K562 (cell line): Measurements from ENCODE around the gene SOBP. TPM values are rescaled to one million over a fixed set of nuclear protein-coding genes. Genes with fewer than 3 reads are reported as not detected.

Source experiments
- ATAC-seq: fragments of 200-7000 bp; cut with Tn5 transposase; 3 replicates; pipeline ENCODE4 v1.9.1; 2020; ENCODE audit warnings: moderate library complexity
- BruUV-seq: library from RNA; stranded (reverse); fragments of 400-500 nt; replicated peaks from 2 replicates; lab custom pipeline; 2021; lab: Mats Ljungman, UMichigan
- CTCF ChIA-PET: fragments of 300-600 bp; formaldehyde crosslinking; extraction: SDS; loops from one replicate; lab custom pipeline; 2021; ENCODE audit warnings: low intra/inter-chr PET ratio; lab: Yijun Ruan, JAX
- POLR2A ChIA-PET: fragments of 300-600, 350-650 bp; sonication (Branson Sonifier 250); formaldehyde crosslinking; extraction: SDS; loops from one replicate; lab custom pipeline; 2021; ENCODE audit warnings: antibody characterized with exemption, inconsistent platforms; lab: Yijun Ruan, JAX
- DNase-seq, 4 experiments: peaks; one replicate each; pipeline versions ENCODE4 v3.0.0 to v3.0.0-alpha.2; 2011 to 2018; ENCODE audit warnings: low spot score in 3 of 4, mixed read lengths in 3 of 4; ENCODE audit errors: extremely low read depth in 1 of 4
- FAIRE-seq: peaks from 2 replicates; lab custom pipeline; 2011; peaks lifted over from hg19 to GRCh38; lab: Jason Lieb, UNC
- H2AFZ ChIP-seq: 2 replicates; pipeline ENCODE4 v1.6.0; 2011; ENCODE audit warnings: low read depth, low read length, control low read depth, inconsistent platforms
- H3K27ac ChIP-seq: fragments of 200-600 bp; 3 replicates; pipeline ENCODE4 v1.8.0; 2011; ENCODE audit warnings: low read depth, mild to moderate bottlenecking, control low read depth, inconsistent platforms, low read length, moderate library complexity, mixed read lengths; ENCODE audit errors: extremely low read depth
- H3K27me3 ChIP-seq, 2 experiments: fragments of 300-600 bp in 1 of 2; 2 replicates in 1 of 2; 3 replicates in 1 of 2; pipeline versions ENCODE4 v1.6.0 to v1.8.0; 2011; ENCODE audit warnings: inconsistent platforms in 2 of 2, low read length in 2 of 2, mild to moderate bottlenecking in 1 of 2, mixed read lengths in 1 of 2, moderate library complexity in 1 of 2; ENCODE audit not compliant: control insufficient read depth in 2 of 2, insufficient read depth in 2 of 2
- H3K36me3 ChIP-seq: fragments of 300-600 bp; 3 replicates; pipeline ENCODE4 v1.8.0; 2011; ENCODE audit warnings: mild to moderate bottlenecking, low read length, inconsistent platforms; ENCODE audit not compliant: control insufficient read depth, insufficient read depth
- H3K4me1 ChIP-seq, 2 experiments: fragments of 200-600 bp in 1 of 2; replicated peaks in 1 of 2; 2 replicates in 1 of 2; 3 replicates in 1 of 2; pipeline versions ENCODE4 v1.5.1 to v1.8.0; 2011; ENCODE audit warnings: inconsistent platforms in 2 of 2, low read length in 2 of 2, mild to moderate bottlenecking in 1 of 2, mixed read lengths in 1 of 2, moderate library complexity in 1 of 2; ENCODE audit not compliant: control insufficient read depth in 2 of 2, insufficient read depth in 2 of 2
- H3K4me2 ChIP-seq: 2 replicates; pipeline ENCODE4 v1.6.1; 2011; ENCODE audit warnings: low read length, control low read depth, inconsistent platforms, mixed read lengths; ENCODE audit not compliant: insufficient read depth
- H3K4me3 ChIP-seq: fragments of 200-600 bp; sonication (generic), shearing (Covaris generic); 2 replicates; pipeline ENCODE4 v1.5.1; 2016; ENCODE audit warnings: control low read depth, inconsistent platforms
- H3K79me2 ChIP-seq: fragments of 200-600 bp; 3 replicates; pipeline ENCODE4 v1.8.0; 2011; ENCODE audit warnings: low read length, inconsistent platforms; ENCODE audit not compliant: control insufficient read depth, insufficient read depth
- H3K9ac ChIP-seq, 2 experiments: 2 replicates each; pipeline versions ENCODE4 v1.6.0 to v1.6.1; 2011; ENCODE audit warnings: low read depth in 2 of 2, low read length in 2 of 2, control low read depth in 1 of 2, inconsistent platforms in 1 of 2, mild to moderate bottlenecking in 1 of 2, mixed read lengths in 1 of 2; ENCODE audit not compliant: insufficient read depth in 1 of 2
- H3K9me1 ChIP-seq: one replicate; pipeline ENCODE4 v1.6.0; 2011; ENCODE audit warnings: inconsistent platforms, mild to moderate bottlenecking, low read length, moderate library complexity; ENCODE audit not compliant: control insufficient read depth, insufficient read depth
- H3K9me3 ChIP-seq: replicated peaks from 2 replicates; pipeline ENCODE4 v1.5.1; 2011; ENCODE audit warnings: low read depth, low read length, inconsistent platforms; ENCODE audit not compliant: control insufficient read depth, insufficient read depth
- H4K20me1 ChIP-seq: replicated peaks from 2 replicates; pipeline ENCODE4 v1.6.1; 2011; ENCODE audit warnings: low read length, inconsistent platforms, mixed read lengths; ENCODE audit not compliant: control insufficient read depth, insufficient read depth
- EGR1 ChIP-seq: fragments of 450-650 bp; conservative IDR thresholded peaks from 2 replicates; pipeline ENCODE4 v1.6.1; 2017; ENCODE audit warnings: mild to moderate bottlenecking
- PHTF2 ChIP-seq: fragments of 250-450 bp; sonication (Bioruptor Pico); IDR thresholded peaks from 2 replicates; pipeline ENCODE4 v1.5.0; 2021; ENCODE audit warnings: mild to moderate bottlenecking
- POLR2B ChIP-seq: fragments of 450-650 bp; IDR thresholded peaks from 2 replicates; pipeline ENCODE4 v1.6.1; 2018; ENCODE audit warnings: low read depth; ENCODE audit not compliant: partially characterized antibody
- RFX1 ChIP-seq: fragments of 450-650 bp; IDR thresholded peaks from 2 replicates; pipeline ENCODE4 v1.6.1; 2016; ENCODE audit warnings: mild to moderate bottlenecking, moderate library complexity
- SUPT5H ChIP-seq: fragments of 450-650 bp; IDR thresholded peaks from 2 replicates; pipeline ENCODE4 v1.6.1; 2016
- TCF3 ChIP-seq: sonication (generic); formaldehyde crosslinking; IDR thresholded peaks from 2 replicates; pipeline ENCODE4 v1.4.0; 2020; ENCODE audit warnings: mild to moderate bottlenecking, missing genetic modification reagents
- YBX1 ChIP-seq: fragments of 450-650 bp; IDR thresholded peaks from 2 replicates; pipeline ENCODE4 v1.7.1; 2016; ENCODE audit warnings: mild to moderate bottlenecking
- ZC3H8 ChIP-seq: fragments of 450-650 bp; IDR thresholded peaks from 2 replicates; pipeline ENCODE4 v1.6.1; 2017
- ZKSCAN1 ChIP-seq: fragments of 150-350 bp; IDR thresholded peaks from 2 replicates; pipeline ENCODE4 v1.6.1; 2016; ENCODE audit warnings: low read depth, low read length
- ZNF764 ChIP-seq: fragments of 250-450 bp; sonication (Bioruptor Pico); IDR thresholded peaks from 2 replicates; pipeline ENCODE4 v1.4.0; 2020; ENCODE audit warnings: low read depth, mild to moderate bottlenecking, moderate library complexity
- WGBS: fragments of 100-300 bp; shearing (Covaris generic); methylation state at CpG from one replicate; pipeline ENCODE4 v1.1.6; 2016; ENCODE audit warnings: low coverage, mixed read lengths; ENCODE audit not compliant: insufficient coverage; ENCODE audit errors: missing lambda C conversion rate; 5-methylcytosine and 5-hydroxymethylcytosine counted together
- in situ Hi-C: fragments of 300-500 bp; cut with MboI; formaldehyde crosslinking; loops from 4 replicates; pipeline ENCODE4 v1.15.0; 2018; ENCODE audit warnings: inconsistent platforms, mixed read lengths
- intact Hi-C: fragments of 100-400 bp; cut with micrococcal nuclease; formaldehyde crosslinking; loops from 2 replicates; pipeline ENCODE4 v1.14.2; 2022
- polyA plus RNA-seq, 8 experiments: library from polyadenylated mRNA; depleted of rRNA in 4 of 8; stranded (reverse) in 5 of 8; unstranded in 3 of 8; fragments of >200 nt; fragmentation: Nextera tagmentation in 2 of 8; fragmentation: Illumina TruSeq in 1 of 8; extraction: Ambion mirVana in 2 of 8; extraction: Trizol in 1 of 8; gene quantifications; 2 replicates each; pipeline versions ENCODE4 v1.2.1 to v1.2.3, GENCODE V29; 2011 to 2014; ENCODE audit warnings: inconsistent platforms in 1 of 8, missing spikeins in 1 of 8
- total RNA-seq, 7 experiments: library from RNA; depleted of rRNA in 6 of 7; stranded (reverse); fragments of >200 nt in 6 of 7; fragmentation: Illumina TruSeq in 2 of 7; extraction: Trizol in 2 of 7; gene quantifications; 2 replicates each; pipeline versions ENCODE4 v1.2.1 to v1.2.3, GENCODE V29; 2011 to 2021; ENCODE audit warnings: low replicate concordance in 1 of 7
- TF ChIP-seq, protein P1 (sequence below): fragments of 450-650 bp; IDR thresholded peaks from 2 replicates; pipeline ENCODE4 v1.6.1; 2014; ENCODE audit warnings: low read depth, mild to moderate bottlenecking, moderate library complexity, borderline replicate concordance
- TF ChIP-seq, protein P2 (sequence below), 2 experiments: fragments of 450-650 bp in 1 of 2; IDR thresholded peaks; 2 replicates each; pipeline ENCODE4 v1.6.1; 2011 to 2017; ENCODE audit warnings: low read depth in 2 of 2, antibody characterized with exemption in 1 of 2, borderline replicate concordance in 1 of 2, low read length in 1 of 2, mild to moderate bottlenecking in 1 of 2, mixed read lengths in 1 of 2; ENCODE audit not compliant: control insufficient read depth in 1 of 2
- TF ChIP-seq, protein P3 (sequence below): fragments of 200-800 bp; sonication (Bioruptor generic); IDR thresholded peaks from 2 replicates; pipeline ENCODE4 v1.6.1; 2016; ENCODE audit warnings: missing genetic modification characterization, missing compliant biosample characterization

SOBP gene
- total and polyA plus RNA-seq, 9 of the 15 experiments (the other 6 are each of a cell fraction or from before 2014, with no cell fraction given) = 0.16 TPM; not detected in 8

DNA sequence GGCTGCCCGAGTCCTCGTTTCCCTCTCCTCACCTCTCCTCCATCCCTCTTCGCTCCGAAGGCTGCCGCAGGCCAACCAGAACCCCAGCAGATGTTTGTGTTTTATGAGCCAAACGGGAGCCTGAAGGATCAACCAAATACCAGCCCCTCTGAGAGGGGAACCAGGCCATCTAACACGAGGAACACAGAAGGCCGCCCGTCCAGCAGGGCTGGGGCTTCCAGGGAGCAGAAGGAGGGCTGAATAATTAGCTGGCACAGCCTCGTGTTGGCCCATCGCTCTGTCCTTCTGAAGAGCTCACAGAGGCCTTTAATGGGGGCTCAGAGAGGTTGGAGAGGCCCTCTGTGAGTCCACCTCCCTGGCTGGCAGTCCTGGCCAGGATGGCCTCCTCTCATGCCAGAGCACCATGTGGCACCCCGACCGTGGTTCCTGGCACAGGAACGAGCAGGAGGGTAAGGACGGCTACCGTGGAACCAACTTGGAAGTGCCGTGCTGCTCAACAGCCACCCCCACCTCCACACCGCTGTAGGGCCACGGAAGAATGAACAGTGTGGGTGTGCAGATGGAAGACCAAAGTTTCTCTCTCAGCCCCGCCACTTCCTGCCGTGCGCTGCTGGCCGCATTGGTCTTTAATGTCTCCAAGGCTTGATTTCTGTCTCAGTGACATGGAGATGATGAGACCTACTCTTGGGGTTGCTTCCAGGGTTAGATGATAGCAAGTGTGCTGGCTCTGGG lies 179.0 kb downstream of the SOBP start:
- intact Hi-C loops = no loop called here
- H3K9me3 ChIP-seq = no peaks in the 10 kb centered on the region
- H3K27me3 ChIP-seq = peaks cover 50 to 71% of the 10 kb centered on the region in 2 experiments
- ChIA-PET CTCF (no interaction called here), POLR2A (interaction anchor here (1.2 kb wide), 1 partner anchor 11 kb away, joined by 7 read pairs; no protein-coding TSS in a partner anchor)
- H3K4me1 ChIP-seq = no peaks in the 10 kb centered on the region
- no peak overlapping the region for H2AFZ ChIP-seq
- BruUV-seq = no TSS peak
- H3K79me2 ChIP-seq = no peaks in the 10 kb centered on the region
- H3K4me3 ChIP-seq = no peak overlapping the region
- no peak overlapping the region for H3K4me2 ChIP-seq
- H3K9me1 ChIP-seq = no peaks in the 10 kb centered on the region
- H3K9ac ChIP-seq = no peak overlapping the region
- FAIRE-seq (no peak), ATAC-seq (no peak), DNase-seq (no peak)
- in situ Hi-C loops = no loop called here
- no peaks in the 10 kb centered on the region for H3K36me3 ChIP-seq
- WGBS = 4% methylated on average over 21 of the region's 23 CpGs
- H4K20me1 ChIP-seq = no peaks in the 10 kb centered on the region
- H3K27ac ChIP-seq = no peak overlapping the region
- TF ChIP-seq PHTF2 (no peak), TCF3 (no peak), ZKSCAN1 (no peak), RFX1 (no peak), POLR2B (no peak), ZNF764 (CRISPR knock-in tag) (no peak), EGR1 (no peak), YBX1 (no peak), SUPT5H (no peak), ZC3H8 (no peak)
- TF ChIP-seq, protein P1, sequence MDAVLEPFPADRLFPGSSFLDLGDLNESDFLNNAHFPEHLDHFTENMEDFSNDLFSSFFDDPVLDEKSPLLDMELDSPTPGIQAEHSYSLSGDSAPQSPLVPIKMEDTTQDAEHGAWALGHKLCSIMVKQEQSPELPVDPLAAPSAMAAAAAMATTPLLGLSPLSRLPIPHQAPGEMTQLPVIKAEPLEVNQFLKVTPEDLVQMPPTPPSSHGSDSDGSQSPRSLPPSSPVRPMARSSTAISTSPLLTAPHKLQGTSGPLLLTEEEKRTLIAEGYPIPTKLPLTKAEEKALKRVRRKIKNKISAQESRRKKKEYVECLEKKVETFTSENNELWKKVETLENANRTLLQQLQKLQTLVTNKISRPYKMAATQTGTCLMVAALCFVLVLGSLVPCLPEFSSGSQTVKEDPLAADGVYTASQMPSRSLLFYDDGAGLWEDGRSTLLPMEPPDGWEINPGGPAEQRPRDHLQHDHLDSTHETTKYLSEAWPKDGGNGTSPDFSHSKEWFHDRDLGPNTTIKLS = no peak
- TF ChIP-seq, protein P2, sequence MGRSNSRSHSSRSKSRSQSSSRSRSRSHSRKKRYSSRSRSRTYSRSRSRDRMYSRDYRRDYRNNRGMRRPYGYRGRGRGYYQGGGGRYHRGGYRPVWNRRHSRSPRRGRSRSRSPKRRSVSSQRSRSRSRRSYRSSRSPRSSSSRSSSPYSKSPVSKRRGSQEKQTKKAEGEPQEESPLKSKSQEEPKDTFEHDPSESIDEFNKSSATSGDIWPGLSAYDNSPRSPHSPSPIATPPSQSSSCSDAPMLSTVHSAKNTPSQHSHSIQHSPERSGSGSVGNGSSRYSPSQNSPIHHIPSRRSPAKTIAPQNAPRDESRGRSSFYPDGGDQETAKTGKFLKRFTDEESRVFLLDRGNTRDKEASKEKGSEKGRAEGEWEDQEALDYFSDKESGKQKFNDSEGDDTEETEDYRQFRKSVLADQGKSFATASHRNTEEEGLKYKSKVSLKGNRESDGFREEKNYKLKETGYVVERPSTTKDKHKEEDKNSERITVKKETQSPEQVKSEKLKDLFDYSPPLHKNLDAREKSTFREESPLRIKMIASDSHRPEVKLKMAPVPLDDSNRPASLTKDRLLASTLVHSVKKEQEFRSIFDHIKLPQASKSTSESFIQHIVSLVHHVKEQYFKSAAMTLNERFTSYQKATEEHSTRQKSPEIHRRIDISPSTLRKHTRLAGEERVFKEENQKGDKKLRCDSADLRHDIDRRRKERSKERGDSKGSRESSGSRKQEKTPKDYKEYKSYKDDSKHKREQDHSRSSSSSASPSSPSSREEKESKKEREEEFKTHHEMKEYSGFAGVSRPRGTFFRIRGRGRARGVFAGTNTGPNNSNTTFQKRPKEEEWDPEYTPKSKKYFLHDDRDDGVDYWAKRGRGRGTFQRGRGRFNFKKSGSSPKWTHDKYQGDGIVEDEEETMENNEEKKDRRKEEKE (IDR thresholded peaks at IDR 0.05; ENCODE audit: borderline replicate concordance in 1 of 2, control insufficient read depth in 1 of 2, low read depth in 2 of 2, low read length in 1 of 2) = no peak
- TF ChIP-seq, protein P3, sequence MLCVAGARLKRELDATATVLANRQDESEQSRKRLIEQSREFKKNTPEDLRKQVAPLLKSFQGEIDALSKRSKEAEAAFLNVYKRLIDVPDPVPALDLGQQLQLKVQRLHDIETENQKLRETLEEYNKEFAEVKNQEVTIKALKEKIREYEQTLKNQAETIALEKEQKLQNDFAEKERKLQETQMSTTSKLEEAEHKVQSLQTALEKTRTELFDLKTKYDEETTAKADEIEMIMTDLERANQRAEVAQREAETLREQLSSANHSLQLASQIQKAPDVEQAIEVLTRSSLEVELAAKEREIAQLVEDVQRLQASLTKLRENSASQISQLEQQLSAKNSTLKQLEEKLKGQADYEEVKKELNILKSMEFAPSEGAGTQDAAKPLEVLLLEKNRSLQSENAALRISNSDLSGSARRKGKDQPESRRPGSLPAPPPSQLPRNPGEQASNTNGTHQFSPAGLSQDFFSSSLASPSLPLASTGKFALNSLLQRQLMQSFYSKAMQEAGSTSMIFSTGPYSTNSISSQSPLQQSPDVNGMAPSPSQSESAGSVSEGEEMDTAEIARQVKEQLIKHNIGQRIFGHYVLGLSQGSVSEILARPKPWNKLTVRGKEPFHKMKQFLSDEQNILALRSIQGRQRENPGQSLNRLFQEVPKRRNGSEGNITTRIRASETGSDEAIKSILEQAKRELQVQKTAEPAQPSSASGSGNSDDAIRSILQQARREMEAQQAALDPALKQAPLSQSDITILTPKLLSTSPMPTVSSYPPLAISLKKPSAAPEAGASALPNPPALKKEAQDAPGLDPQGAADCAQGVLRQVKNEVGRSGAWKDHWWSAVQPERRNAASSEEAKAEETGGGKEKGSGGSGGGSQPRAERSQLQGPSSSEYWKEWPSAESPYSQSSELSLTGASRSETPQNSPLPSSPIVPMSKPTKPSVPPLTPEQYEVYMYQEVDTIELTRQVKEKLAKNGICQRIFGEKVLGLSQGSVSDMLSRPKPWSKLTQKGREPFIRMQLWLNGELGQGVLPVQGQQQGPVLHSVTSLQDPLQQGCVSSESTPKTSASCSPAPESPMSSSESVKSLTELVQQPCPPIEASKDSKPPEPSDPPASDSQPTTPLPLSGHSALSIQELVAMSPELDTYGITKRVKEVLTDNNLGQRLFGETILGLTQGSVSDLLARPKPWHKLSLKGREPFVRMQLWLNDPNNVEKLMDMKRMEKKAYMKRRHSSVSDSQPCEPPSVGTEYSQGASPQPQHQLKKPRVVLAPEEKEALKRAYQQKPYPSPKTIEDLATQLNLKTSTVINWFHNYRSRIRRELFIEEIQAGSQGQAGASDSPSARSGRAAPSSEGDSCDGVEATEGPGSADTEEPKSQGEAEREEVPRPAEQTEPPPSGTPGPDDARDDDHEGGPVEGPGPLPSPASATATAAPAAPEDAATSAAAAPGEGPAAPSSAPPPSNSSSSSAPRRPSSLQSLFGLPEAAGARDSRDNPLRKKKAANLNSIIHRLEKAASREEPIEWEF (CRISPR knock-in tag) = no peak
